Endometrium (tissue), 2 donors: ENCODE results near the gene SH3BGR.
"Not testable (repeated sequence)": the region's sequence is repeated elsewhere in the genome, so short reads cannot be mapped to it uniquely, and the experiment has no call there.

Experiments used
- FAIRE-seq: peaks from 2 replicates; lab custom pipeline; 2012; peaks lifted over from hg19 to GRCh38; lab: Jason Lieb, UNC
- donor health status: control.
- donor health status: control.

SH3BGR gene

DNA sequence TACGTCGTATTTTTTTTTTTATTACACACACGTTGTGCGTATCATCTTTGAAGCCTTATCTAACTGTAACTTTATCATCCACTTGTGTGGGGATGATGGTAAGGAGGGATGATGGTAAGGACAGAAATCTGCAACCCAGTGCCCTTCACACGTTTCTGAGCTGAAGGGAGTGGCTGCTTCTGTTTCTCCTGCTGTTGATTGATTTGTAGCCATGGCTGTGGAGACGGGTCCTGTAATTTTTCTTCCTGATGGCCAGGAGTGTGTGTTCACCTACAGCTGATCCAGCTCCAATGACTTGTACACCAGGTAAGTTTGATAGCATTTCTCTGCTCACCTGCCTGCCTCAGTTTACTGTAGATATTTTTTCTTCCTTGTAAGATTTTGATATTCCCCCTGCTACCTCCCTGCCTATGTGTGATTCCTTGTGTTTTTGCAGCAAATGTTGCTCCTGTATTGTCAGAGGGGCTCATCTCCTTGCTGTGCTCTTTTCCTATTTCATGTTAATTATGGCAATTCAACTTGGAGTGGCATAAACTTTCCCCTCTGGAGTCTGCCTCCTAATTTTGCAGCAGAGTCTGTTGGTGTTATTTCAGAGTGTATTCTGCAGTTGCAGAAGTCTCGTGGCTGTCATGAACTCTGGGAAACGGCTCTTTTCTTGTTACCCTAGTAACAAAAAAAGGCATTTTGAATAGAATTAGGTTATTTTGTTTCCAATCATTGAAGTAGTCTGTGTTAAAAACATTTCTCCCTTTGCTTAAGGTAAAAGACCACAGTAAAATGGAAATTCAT is 64.1 kb downstream of the SH3BGR start:
- no peak for FAIRE-seq

DNA sequence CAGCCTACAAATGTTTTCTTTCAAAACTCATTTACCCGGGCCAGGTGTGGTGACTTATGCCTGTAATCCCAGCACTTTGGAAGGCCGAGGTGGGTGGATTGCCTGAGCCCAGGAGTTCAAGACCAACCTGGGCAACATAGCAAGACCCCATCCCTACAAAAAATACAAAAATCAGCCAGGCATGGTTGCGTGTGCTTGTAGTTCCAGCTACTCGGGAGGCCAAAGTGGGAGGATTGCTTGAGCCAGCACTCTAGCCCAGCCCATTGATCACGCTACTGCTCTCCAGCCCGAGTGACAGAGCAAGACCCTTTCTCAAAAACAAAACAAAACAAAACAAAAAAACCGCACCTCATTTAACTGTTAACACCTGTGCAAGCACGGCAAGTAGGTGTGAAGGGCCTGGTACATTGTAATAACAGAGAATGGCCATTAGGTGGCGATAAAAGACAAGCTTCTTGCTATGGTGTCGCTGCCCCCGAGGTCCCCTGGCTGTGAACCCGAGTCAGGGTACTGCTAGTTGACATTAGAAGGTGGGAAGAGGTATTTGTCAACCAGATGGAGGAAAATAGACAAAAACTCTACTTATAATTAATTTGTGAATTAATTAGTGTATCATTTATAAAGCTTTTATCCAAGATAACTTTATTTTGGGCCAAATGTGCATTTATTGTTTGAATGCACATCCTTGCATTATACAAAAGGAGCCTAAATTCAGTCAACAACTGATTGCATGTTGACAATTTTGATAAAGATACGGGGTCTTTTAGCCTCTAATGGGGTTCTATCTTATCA is 66.5 kb downstream of the SH3BGR start:
- peak; percentile 70 for FAIRE-seq

DNA sequence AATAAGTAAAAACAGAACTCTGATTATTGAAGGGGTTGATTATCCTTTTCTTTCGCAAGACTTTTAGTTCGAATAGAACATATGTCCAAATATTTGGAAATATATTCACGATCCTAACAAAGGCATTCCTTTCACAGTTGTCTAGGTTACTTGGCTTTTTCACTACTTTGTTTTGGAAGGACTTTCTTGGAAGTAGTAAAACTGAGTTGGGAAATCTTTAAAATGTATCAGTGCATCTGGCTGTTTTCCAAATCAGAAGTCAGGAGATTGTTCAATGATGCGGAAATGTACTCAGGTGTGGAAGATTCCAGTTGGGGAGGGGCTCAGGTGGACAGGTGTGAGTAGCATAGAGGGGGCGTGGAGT is 67.1 kb downstream of the SH3BGR start:
- no peak for FAIRE-seq

DNA sequence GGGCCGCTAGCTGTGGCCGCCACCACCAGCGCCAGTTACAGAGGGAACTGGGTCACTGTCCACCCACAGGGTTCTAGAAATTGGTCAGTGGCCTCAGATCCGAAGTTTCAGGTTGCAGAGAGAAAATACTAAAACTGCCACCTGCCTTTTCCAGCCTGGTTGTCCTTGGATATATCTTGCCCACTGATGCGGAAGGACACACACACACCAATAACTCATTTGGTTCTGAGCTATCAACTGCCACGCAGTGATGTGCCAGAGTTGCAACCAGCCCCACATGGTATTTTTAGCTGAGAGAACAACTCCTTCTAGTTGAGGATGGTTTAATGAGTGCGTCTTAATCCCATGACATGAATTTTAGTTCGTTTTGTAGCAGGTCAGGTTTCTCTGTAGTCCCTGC is 68.1 kb downstream of the SH3BGR start:
- FAIRE-seq, result no peak

DNA sequence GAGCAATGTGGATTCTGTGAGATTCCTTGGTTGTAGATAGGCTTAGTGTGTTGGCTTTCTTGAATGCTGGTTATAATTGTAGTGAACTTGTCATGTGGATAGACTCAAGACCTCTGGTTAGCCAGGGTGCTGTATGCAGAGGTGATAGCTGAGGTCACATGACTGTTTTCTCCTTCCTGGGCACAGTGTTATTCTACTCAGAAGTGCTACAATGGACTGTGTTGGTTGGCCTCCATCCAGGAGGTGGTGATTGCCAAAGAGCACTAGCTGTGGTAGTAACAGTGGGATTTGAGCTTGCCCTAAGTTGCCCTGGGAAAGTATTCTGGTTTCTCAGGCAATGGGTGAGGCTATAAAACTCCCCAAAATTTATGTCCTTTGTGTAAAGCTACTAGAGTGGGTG is 71.6 kb downstream of the SH3BGR start:
- no peak for FAIRE-seq

DNA sequence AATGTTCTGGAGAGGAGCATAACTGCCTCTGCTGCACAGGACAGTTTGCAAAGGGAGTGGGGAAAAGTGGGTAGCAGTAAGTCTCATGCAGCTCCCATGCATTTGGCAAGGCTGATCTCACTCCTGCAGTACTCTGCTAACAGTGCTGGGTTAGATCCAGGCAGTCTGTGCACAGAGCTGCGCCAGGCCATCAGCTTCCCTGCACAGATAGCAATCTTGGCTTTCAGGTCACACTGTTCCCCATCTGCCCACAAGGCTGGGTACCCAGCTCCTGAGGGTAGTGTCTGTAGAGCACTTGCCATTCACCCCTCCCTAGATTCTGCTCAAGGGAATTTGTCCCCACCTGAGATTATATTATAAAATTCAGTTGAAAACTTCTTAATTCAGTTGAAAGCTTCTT is 72.1 kb downstream of the SH3BGR start:
- no peak for FAIRE-seq

DNA sequence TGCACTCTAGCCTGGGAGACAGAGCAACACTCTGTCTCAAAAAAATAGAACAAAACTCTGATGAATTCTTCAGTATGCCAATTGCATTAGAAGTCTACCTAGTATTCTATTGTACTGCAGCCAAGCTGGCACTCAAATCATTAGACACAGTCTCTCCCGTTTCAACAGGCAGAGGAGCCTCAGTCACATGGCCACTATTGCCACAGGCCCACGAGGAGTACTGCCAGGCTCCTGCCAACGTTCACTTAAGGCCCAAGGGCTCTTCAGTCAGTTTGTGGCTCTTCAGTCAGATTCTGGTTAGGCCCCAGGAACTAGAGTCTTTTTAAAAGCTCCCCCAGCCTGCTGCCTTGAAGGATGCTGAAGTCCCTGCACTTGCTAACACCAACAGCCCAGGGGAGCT is 73.4 kb downstream of the SH3BGR start:
- no peak for FAIRE-seq

DNA sequence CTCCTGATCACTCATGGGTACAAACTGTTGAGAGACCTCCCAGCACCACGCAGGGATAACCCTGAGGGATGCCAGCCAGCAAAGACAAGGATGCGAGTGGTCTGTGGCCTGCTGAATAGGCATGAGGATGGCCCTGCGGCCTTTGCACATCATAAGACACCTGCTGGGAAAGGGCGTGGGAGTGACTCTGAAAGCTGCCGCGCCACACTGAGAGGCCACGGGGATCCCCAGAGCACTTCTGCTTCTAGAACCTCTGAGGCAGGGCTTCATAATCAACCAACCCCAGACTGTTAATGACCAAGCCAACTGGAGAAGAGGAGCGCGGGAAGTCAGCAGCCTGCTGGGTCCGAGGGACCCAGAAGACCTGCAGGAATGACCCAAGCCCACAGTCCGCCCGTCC is 73.8 kb downstream of the SH3BGR start:
- no peak for FAIRE-seq

DNA sequence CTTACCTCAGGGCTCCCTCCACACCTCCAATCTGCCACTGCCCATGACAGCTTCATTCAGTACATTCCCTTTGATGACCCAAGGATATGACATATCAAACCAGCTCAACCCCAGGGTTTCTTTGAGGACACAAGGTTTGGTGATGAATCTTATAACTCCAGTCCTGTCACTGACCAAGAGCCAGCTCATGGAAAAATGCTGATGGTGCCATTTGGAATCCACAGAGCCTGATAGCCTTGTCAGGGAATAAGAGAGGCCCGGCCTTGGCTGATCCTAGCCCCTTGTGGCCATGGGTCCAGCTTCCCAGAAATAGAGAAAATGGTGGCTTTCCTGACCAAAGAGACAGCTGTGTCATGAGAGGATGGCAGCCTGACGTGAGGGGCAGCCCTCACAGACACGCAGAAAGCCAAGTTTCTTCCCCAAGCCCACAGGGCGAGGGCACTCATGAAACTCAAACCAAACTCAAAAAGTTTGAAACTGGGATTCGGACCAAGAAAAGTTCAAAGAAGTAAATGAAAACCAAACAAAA is 75.4 kb downstream of the SH3BGR start:
- no peak for FAIRE-seq

DNA sequence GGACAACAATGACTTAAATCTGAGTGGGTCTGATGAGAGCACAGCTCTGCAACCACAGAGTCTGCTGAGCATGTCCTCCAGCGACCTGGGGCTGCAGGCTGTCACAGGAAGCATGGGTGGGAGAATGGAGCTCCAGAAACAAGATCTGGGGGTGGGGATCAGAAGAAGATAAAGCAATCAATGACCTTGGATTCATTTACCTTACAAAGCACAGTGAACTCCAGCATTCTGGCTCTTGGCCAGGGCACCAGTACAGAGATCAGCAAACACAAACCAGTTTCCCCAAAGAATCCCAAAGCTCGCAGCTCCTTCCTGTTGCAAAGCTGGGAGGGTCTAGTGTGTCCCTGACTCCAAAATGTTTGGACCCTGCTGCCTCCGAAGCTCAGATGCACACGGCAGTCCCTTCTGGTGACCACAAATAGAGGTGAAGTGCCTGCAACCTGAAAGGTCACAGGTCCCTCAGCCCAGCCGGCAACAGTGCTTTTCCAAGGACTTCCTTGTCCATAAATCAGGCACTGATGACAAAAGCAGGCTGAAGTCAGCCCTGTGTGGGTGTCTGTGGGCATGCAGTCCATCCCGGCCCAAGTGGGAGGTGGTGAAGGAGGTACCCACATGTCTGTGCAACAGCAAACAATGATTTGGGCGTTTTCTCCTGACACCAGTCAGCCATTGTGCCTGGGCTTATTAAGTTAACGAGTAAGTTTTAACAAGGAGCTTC is 76.1 kb downstream of the SH3BGR start:
- no peak for FAIRE-seq

DNA sequence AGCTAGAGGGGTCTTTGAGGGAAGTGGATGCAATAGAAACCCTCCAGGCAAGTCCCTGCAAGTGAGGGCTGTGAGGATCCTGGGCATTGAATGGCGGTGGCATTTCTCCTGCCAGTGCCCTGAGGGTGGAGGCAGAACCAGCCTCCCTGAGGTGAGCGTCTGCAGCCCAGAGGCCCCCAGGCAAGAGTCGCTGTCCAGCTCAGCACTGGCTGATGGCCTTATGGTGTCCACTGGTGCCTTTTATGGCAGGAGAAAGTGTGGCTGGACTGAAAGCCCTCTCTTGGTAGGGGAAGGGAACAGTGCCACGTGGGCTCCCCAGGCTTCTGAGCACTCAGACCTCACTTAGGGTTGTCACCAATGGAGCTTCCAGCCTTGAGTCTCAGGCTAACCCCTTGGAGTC is 77.3 kb downstream of the SH3BGR start:
- FAIRE-seq, result no peak

DNA sequence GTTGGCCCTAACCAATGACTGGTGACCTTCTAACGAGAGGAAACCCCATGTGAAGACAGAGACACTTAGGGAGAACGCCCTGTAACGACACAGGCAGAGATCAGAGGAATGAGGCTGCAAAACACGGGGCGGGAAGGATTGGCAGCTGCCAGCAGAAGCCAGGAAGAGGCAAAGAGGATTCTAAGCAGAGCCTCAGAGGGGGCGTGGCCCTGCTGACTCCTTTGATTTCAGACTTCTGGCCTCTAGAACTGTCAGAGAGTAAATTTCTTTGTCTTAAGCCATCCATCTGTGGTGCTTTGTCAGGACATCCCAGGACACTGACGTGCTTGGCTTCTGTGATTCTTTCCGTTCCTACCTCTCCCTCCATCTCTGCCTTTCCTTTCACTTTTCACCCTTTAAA is 79.3 kb downstream of the SH3BGR start:
- FAIRE-seq, result no peak

DNA sequence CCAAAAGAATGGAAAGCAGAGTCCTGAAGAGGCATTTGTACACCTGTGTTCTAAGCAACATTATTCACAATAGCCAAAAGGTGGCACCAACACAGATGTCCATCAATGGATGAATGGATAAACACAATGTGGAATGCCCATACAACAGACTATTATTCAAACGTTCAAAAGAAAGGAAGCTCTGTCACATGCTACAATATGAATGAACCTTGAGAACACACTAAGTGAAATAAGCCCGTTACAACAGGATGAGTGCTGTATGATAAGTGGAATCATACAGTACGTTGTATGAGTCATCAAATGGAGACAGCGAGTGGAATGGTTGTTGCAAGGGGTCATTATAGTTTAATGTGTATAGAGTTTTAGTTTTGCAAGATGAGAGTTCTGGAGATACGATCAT is 80.1 kb downstream of the SH3BGR start:
- FAIRE-seq, result no peak

DNA sequence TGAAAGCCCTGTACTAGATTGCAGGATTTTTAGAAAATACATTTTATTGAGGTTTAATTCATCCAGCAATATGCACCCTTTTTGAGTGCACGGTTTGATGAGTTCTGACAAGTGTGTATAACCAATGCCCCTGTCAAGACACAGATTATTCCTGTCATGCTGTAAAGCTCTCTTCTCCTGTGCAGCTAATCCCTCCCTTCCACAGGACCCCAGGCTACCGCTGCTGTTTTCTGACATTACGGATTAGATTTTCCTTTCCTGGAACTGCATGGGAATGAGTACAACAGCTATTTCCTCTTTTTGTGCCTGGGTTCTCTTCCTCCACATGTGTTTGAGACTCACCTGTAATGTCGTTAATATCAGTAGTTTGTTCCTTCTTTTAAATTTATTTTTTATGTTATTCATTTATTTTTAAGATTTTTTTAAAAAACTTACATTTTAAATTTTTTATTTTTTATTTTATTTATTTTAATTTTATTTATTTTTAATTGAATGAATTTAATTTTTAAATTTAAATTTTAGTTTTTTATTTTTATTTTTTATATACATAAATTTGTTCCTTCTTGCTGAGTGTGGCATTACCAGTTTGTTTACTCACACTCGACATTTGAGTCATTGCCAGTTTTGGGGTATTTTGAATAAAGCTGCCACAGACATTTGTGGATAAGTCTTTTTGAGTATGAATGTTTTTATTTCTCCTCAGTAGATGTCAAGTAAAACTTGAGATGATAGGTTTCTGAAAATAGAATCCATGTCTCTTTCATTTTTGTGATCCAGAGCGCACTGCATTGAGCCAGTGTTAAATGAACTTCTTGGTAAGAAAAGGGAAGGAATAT is 82.0 kb downstream of the SH3BGR start:
- FAIRE-seq, result peak; percentile 96

DNA sequence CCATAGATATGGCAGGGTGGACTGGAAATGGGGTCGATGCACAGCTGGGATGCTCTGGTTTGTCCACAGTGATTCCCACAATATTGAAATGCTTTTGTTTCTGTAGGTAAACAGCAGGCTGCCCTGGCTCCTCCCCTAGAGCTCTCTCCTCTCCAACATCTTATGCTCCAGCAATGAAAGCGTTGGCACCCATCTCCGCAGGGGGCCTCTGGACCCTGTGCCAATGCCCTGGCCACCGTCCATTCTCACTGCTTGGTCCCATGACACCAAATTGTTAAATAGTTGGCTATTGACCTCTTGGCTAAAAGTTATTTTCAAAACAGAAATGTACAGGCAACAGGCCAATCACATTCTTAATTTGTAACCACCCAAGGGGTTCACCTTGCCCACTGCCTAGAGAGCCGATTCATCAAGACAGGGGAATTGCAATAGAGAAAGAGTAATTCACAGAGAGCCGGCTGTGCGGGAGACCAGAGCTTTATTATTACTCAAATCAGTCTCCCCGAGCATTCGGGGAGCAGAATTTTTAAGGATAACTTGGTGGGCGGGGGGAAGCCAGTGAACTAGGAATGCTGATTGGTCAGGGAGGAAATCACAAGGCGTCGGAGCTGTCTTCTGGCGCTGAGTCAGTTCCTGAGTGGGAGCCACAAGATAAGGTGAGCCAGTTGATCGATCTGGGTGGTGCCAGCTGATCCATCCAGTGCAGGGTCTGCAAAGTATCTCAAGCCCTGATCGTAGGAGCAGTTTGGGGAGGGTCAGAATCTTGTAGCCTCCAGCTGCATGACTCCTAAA is 84.1 kb downstream of the SH3BGR start:
- FAIRE-seq, result no peak

DNA sequence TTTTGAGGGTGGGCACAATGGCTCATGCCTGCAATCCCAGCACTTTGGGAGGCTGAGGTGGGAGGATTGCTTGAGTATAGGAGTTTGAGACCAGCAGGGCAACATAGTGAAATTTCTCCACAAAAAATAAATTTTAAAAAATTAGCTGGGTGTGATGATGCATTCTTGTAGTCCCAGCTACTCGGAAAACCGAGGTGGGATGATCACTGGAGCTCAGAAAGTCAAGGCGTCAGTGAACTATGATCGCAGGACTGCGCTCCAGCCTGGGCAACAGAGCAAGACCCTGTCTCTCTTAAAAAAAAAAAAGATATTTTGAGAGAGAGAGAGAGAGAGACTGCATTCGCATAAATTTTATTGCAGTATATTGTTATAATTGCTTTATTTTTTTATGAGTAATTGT is 85.1 kb downstream of the SH3BGR start:
- no peak for FAIRE-seq

DNA sequence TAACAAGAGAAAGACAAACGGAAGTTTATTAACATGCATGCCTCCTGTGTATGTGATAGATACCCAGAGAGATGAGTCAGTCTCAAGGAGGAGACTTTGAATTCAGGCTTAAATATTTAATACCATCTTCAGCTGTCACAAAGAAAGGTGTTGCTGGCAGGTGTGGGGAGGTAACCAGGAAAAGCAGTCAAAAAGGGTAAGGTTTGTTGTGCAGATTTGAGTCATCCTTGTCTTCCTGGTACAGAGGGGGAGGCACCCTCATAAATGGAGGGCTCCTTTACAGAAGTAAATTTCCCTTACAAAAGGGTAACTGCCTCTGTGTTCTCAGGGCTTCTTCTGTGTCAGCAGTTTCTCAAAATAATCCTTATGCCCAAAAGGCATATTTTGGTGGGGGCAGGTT is 85.8 kb downstream of the SH3BGR start:
- no peak for FAIRE-seq

DNA sequence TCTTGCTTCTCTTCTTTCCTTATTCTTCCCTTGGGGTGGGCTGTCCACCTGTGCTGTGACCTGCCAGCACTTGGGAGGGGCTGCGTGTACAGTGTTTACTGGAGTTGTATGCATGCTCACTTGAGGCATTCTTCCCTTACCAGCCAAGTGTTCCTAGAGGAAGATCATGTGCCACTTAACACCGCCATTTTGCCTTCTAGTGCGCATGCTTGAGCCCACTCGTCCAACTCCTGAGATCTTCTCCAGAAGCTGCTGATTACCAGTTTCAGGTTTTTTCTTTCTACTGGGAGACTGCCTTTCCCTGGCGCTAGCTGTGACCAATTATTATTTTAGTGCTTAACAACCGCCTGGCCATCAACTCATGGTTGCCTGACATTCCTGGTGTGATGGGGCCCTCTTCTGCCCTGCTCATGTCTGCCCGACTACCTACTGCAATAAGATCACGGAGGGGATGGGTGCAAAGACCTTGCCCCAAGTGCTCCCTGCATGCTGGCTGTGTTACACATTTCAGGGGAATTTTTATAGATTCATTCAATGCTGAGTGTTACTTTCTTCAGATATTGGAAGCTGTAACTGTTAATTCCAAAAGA is 86.8 kb downstream of the SH3BGR start:
- FAIRE-seq, result no peak

DNA sequence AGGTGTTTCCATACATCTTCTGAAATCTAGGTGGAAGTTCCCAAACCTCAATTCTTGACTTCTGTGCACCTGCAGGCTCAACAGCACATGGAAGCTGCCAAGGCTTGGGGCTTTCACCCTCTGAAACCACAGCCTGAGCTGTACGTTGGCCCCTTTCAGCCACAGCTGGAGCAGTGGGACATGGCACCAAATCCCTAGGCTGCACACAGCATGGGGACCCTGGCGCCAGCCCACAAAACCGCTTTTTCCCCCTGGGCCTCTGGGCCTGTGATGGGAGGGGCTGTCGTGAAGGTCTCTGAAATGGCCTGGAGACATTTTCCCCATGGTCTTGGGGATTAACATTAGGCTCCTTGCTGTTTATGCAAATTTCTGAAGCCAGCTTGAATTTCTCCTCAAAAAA is 88.6 kb downstream of the SH3BGR start:
- not testable (repeated sequence) for FAIRE-seq

DNA sequence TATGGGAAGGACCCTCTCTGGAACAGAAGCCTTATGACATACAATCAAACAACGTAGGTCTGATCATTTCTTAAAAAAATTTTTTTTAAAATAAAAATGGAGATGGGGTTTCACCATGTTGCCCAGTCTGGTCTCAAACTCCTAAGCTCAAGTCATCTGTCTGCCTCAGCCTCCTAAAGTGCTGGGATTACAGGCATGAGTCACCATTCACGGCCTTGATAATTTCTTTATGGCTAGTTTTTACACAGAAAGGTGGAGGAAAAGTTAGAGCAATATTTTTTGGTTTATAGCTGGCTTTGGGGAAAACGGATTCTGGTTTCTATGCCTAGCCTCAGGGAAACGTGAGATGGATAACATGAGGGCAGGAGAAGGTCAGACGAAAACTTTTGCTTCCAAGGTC is 91.0 kb downstream of the SH3BGR start:
- FAIRE-seq, result no peak

DNA sequence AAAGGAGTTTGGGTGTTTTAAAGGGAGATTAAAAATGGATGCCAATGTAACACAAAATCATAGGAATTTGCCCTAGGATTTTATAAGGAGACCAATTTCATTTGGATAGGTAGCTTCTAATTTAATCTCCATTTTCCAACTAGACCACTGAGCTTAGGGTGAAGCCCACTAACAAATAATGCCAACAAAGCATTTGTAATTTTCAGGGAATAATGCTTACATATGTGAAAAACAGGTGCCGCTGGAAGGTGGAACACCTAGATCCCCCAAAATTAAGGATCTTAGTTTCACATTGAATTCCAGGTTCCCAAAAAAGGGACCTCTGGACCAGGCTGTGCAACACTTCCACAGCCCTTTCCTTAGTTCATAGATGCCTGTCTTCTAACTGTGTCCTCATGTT is 94.8 kb downstream of the SH3BGR start:
- no peak for FAIRE-seq
